K562 (cell line): ENCODE measurements around the gene CXCR6. TPM values are rescaled to one million over a fixed set of nuclear protein-coding genes. Genes with fewer than 3 reads are reported as not detected.

Experiments
- GATA2 ChIP-seq: sonication (generic); formaldehyde crosslinking; IDR thresholded peaks from 2 replicates; pipeline ENCODE4 v1.4.0; 2020; ENCODE audit warnings: mild to moderate bottlenecking, missing genetic modification reagents
- ZBTB1 ChIP-seq: sonication (generic); formaldehyde crosslinking; IDR thresholded peaks from 2 replicates; pipeline ENCODE4 v1.8.1; 2023; ENCODE audit warnings: missing genetic modification reagents, low read depth, mild to moderate bottlenecking, borderline replicate concordance
- polyA plus RNA-seq, 8 experiments: library from polyadenylated mRNA; depleted of rRNA in 4 of 8; stranded (reverse) in 5 of 8; unstranded in 3 of 8; fragments of >200 nt; fragmentation: Nextera tagmentation in 2 of 8; fragmentation: Illumina TruSeq in 1 of 8; extraction: Ambion mirVana in 2 of 8; extraction: Trizol in 1 of 8; gene quantifications; 2 replicates each; pipeline versions ENCODE4 v1.2.1 to v1.2.3, GENCODE V29; 2011 to 2014; ENCODE audit warnings: inconsistent platforms in 1 of 8, missing spikeins in 1 of 8
- total RNA-seq, 7 experiments: library from RNA; depleted of rRNA in 6 of 7; stranded (reverse); fragments of >200 nt in 6 of 7; fragmentation: Illumina TruSeq in 2 of 7; extraction: Trizol in 2 of 7; gene quantifications; 2 replicates each; pipeline versions ENCODE4 v1.2.1 to v1.2.3, GENCODE V29; 2011 to 2021; ENCODE audit warnings: low replicate concordance in 1 of 7
- TF ChIP-seq, protein P1 (sequence below): fragments of 200-600 bp; sonication (generic); IDR thresholded peaks from one replicate; pipeline ENCODE4 v1.6.1; 2012; ENCODE audit warnings: mild to moderate bottlenecking, low read depth, low read length, inconsistent platforms
- TF ChIP-seq, protein P2 (sequence below): fragments of 250-450 bp; sonication (Bioruptor Pico); IDR thresholded peaks from 2 replicates; pipeline ENCODE4 v1.4.0; 2020; ENCODE audit warnings: mild to moderate bottlenecking

CXCR6 gene
- total and polyA plus RNA-seq, 9 of the 15 experiments (the other 6 are each of a cell fraction or from before 2014, with no cell fraction given): 0.28 TPM; not detected in 8

DNA sequence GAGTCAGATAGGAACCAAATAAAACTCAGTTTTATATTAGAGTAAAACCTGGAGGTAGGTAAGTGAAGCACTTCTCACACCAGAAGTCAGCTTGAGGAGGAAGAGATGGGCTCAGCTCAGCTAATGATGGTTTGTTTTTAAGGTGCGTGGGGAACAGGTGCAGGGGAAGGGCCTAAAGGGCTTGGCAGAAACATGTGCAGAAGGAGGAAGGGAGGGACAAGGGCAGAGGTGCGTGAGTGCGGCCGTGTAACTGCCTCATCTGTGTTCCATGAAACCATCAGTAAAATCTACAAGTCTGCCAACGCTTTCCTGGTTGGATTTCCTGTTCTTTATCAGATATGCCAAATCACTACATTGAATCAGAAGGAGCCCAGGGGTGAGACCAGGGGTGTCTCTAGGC, 32.4 kb downstream of the CXCR6 start (continued):
- TF ChIP-seq, protein P1, sequence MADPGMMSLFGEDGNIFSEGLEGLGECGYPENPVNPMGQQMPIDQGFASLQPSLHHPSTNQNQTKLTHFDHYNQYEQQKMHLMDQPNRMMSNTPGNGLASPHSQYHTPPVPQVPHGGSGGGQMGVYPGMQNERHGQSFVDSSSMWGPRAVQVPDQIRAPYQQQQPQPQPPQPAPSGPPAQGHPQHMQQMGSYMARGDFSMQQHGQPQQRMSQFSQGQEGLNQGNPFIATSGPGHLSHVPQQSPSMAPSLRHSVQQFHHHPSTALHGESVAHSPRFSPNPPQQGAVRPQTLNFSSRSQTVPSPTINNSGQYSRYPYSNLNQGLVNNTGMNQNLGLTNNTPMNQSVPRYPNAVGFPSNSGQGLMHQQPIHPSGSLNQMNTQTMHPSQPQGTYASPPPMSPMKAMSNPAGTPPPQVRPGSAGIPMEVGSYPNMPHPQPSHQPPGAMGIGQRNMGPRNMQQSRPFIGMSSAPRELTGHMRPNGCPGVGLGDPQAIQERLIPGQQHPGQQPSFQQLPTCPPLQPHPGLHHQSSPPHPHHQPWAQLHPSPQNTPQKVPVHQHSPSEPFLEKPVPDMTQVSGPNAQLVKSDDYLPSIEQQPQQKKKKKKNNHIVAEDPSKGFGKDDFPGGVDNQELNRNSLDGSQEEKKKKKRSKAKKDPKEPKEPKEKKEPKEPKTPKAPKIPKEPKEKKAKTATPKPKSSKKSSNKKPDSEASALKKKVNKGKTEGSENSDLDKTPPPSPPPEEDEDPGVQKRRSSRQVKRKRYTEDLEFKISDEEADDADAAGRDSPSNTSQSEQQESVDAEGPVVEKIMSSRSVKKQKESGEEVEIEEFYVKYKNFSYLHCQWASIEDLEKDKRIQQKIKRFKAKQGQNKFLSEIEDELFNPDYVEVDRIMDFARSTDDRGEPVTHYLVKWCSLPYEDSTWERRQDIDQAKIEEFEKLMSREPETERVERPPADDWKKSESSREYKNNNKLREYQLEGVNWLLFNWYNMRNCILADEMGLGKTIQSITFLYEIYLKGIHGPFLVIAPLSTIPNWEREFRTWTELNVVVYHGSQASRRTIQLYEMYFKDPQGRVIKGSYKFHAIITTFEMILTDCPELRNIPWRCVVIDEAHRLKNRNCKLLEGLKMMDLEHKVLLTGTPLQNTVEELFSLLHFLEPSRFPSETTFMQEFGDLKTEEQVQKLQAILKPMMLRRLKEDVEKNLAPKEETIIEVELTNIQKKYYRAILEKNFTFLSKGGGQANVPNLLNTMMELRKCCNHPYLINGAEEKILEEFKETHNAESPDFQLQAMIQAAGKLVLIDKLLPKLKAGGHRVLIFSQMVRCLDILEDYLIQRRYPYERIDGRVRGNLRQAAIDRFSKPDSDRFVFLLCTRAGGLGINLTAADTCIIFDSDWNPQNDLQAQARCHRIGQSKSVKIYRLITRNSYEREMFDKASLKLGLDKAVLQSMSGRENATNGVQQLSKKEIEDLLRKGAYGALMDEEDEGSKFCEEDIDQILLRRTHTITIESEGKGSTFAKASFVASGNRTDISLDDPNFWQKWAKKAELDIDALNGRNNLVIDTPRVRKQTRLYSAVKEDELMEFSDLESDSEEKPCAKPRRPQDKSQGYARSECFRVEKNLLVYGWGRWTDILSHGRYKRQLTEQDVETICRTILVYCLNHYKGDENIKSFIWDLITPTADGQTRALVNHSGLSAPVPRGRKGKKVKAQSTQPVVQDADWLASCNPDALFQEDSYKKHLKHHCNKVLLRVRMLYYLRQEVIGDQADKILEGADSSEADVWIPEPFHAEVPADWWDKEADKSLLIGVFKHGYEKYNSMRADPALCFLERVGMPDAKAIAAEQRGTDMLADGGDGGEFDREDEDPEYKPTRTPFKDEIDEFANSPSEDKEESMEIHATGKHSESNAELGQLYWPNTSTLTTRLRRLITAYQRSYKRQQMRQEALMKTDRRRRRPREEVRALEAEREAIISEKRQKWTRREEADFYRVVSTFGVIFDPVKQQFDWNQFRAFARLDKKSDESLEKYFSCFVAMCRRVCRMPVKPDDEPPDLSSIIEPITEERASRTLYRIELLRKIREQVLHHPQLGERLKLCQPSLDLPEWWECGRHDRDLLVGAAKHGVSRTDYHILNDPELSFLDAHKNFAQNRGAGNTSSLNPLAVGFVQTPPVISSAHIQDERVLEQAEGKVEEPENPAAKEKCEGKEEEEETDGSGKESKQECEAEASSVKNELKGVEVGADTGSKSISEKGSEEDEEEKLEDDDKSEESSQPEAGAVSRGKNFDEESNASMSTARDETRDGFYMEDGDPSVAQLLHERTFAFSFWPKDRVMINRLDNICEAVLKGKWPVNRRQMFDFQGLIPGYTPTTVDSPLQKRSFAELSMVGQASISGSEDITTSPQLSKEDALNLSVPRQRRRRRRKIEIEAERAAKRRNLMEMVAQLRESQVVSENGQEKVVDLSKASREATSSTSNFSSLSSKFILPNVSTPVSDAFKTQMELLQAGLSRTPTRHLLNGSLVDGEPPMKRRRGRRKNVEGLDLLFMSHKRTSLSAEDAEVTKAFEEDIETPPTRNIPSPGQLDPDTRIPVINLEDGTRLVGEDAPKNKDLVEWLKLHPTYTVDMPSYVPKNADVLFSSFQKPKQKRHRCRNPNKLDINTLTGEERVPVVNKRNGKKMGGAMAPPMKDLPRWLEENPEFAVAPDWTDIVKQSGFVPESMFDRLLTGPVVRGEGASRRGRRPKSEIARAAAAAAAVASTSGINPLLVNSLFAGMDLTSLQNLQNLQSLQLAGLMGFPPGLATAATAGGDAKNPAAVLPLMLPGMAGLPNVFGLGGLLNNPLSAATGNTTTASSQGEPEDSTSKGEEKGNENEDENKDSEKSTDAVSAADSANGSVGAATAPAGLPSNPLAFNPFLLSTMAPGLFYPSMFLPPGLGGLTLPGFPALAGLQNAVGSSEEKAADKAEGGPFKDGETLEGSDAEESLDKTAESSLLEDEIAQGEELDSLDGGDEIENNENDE: no peak
- no peak for TF ChIP-seq ZBTB1 (CRISPR knock-in tag)
- TF ChIP-seq, protein P2, sequence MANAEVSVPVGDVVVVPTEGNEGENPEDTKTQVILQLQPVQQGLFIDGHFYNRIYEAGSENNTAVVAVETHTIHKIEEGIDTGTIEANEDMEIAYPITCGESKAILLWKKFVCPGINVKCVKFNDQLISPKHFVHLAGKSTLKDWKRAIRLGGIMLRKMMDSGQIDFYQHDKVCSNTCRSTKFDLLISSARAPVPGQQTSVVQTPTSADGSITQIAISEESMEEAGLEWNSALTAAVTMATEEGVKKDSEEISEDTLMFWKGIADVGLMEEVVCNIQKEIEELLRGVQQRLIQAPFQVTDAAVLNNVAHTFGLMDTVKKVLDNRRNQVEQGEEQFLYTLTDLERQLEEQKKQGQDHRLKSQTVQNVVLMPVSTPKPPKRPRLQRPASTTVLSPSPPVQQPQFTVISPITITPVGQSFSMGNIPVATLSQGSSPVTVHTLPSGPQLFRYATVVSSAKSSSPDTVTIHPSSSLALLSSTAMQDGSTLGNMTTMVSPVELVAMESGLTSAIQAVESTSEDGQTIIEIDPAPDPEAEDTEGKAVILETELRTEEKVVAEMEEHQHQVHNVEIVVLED (CRISPR knock-in tag): no peak
- no peak for TF ChIP-seq GATA2 (CRISPR knock-in tag)
